KOPT-K1 (cell line): Measurements from ENCODE around the gene ATP5PB.

ENCODE experiments used
- H3K27ac ChIP-seq: fragments of 200-600 bp; sonication (generic); 2 replicates; pipeline ENCODE4 v1.5.1; 2016; ENCODE audit warnings: antibody characterized with exemption, mild to moderate bottlenecking, low read depth, low read length; ENCODE audit not compliant: poor library complexity, severe bottlenecking
- H3K36me3 ChIP-seq: fragments of 200-600 bp; sonication (generic); 2 replicates; pipeline ENCODE4 v1.5.1; 2017; ENCODE audit warnings: antibody characterized with exemption, mild to moderate bottlenecking, low read length, moderate library complexity; ENCODE audit not compliant: insufficient read depth
- H3K9me3 ChIP-seq: fragments of 200-600 bp; sonication (generic); 2 replicates; pipeline ENCODE4 v1.5.1; 2017; ENCODE audit warnings: antibody characterized with exemption, low read length, mild to moderate bottlenecking; ENCODE audit not compliant: insufficient read depth, poor library complexity, severe bottlenecking

The ATP5PB gene

GRCh38 chr1:111448918-111449702 is at the start of gene ATP5PB, which contains the start of gene WDR77:
Gene ATP5PB, plus strand, starts transcription at chr1:111449464. Its CDS starts 78 bp downstream, at chr1:111449542.
Gene WDR77, minus strand, starts transcription at chr1:111449256. Its CDS starts 87 bp downstream, at chr1:111449169.
- peak within 1 kb of the TSS; percentile 85 for H3K27ac ChIP-seq
- H3K9me3 ChIP-seq = no peaks in the 10 kb centered on the region
- H3K36me3 ChIP-seq = peaks cover 71% of the 10 kb centered on the region

GRCh38 chr1:111399792-111400610 is 49.3 kb upstream of the ATP5PB start:
- Histone ChIP-seq H3K9me3 (no peaks in the 10 kb centered on the region), H3K36me3 (no peaks in the 10 kb centered on the region)

GRCh38 chr1:111402083-111402482 is 47.2 kb upstream of the ATP5PB start:
- Histone ChIP-seq H3K36me3 (no peaks in the 10 kb centered on the region), H3K9me3 (no peaks in the 10 kb centered on the region), H3K27ac (no peak overlapping the region)

More at GRCh38 chr1:111399792-111400610, 49.3 kb upstream of the ATP5PB start:
- H3K27ac ChIP-seq = no peak overlapping the region

GRCh38 chr1:111404588-111404987 is 44.7 kb upstream of the ATP5PB start:
- Histone ChIP-seq H3K27ac (no peak overlapping the region), H3K9me3 (no peaks in the 10 kb centered on the region), H3K36me3 (no peaks in the 10 kb centered on the region)

GRCh38 chr1:111406321-111406768 is 42.9 kb upstream of the ATP5PB start:
- Histone ChIP-seq H3K36me3 (no peaks in the 10 kb centered on the region), H3K9me3 (no peaks in the 10 kb centered on the region), H3K27ac (peak overlapping the region; percentile 39)

GRCh38 chr1:111407301-111407700 is 42.0 kb upstream of the ATP5PB start:
- H3K36me3 ChIP-seq = no peaks in the 10 kb centered on the region
- H3K27ac ChIP-seq = no peak overlapping the region
- H3K9me3 ChIP-seq = no peaks in the 10 kb centered on the region

GRCh38 chr1:111412839-111413238 is 36.4 kb upstream of the ATP5PB start:
- H3K36me3 ChIP-seq = no peaks in the 10 kb centered on the region
- H3K9me3 ChIP-seq = no peaks in the 10 kb centered on the region
- H3K27ac ChIP-seq = no peak overlapping the region

- no peaks in the 10 kb centered on the region for H3K9me3 ChIP-seq
- no peaks in the 10 kb centered on the region for H3K36me3 ChIP-seq
- no peak overlapping the region for H3K27ac ChIP-seq
These were observed 34.5 kb upstream of the ATP5PB start for GRCh38 chr1:111414756-111415155.

- no peaks in the 10 kb centered on the region for H3K36me3 ChIP-seq
- no peaks in the 10 kb centered on the region for H3K9me3 ChIP-seq
- no peak overlapping the region for H3K27ac ChIP-seq
These were observed 33.8 kb upstream of the ATP5PB start for GRCh38 chr1:111415461-111415860.

GRCh38 chr1:111417755-111418154 is 31.5 kb upstream of the ATP5PB start:
- H3K27ac ChIP-seq = no peak overlapping the region
- H3K9me3 ChIP-seq = no peaks in the 10 kb centered on the region
- no peaks in the 10 kb centered on the region for H3K36me3 ChIP-seq

- H3K9me3 ChIP-seq = no peaks in the 10 kb centered on the region
- no peak overlapping the region for H3K27ac ChIP-seq
- no peaks in the 10 kb centered on the region for H3K36me3 ChIP-seq
These were observed 30.2 kb upstream of the ATP5PB start for GRCh38 chr1:111419037-111419436.

- H3K36me3 ChIP-seq = no peaks in the 10 kb centered on the region
- no peaks in the 10 kb centered on the region for H3K9me3 ChIP-seq
- H3K27ac ChIP-seq = no peak overlapping the region
These were observed 28.9 kb upstream of the ATP5PB start for GRCh38 chr1:111420377-111420776.

GRCh38 chr1:111422546-111423391 is 26.5 kb upstream of the ATP5PB start:
- Histone ChIP-seq H3K36me3 (no peaks in the 10 kb centered on the region), H3K27ac (no peak overlapping the region), H3K9me3 (no peaks in the 10 kb centered on the region)

- Histone ChIP-seq H3K36me3 (no peaks in the 10 kb centered on the region), H3K9me3 (no peaks in the 10 kb centered on the region), H3K27ac (no peak overlapping the region)
These were observed 25.0 kb upstream of the ATP5PB start for GRCh38 chr1:111424281-111424680.

GRCh38 chr1:111436726-111437125 is 12.5 kb upstream of the ATP5PB start:
- no peaks in the 10 kb centered on the region for H3K9me3 ChIP-seq
- H3K36me3 ChIP-seq = peaks cover 51% of the 10 kb centered on the region
- H3K27ac ChIP-seq = no peak overlapping the region
